ENCODE results near the gene TCIRG1.

The TCIRG1 gene

DNA sequence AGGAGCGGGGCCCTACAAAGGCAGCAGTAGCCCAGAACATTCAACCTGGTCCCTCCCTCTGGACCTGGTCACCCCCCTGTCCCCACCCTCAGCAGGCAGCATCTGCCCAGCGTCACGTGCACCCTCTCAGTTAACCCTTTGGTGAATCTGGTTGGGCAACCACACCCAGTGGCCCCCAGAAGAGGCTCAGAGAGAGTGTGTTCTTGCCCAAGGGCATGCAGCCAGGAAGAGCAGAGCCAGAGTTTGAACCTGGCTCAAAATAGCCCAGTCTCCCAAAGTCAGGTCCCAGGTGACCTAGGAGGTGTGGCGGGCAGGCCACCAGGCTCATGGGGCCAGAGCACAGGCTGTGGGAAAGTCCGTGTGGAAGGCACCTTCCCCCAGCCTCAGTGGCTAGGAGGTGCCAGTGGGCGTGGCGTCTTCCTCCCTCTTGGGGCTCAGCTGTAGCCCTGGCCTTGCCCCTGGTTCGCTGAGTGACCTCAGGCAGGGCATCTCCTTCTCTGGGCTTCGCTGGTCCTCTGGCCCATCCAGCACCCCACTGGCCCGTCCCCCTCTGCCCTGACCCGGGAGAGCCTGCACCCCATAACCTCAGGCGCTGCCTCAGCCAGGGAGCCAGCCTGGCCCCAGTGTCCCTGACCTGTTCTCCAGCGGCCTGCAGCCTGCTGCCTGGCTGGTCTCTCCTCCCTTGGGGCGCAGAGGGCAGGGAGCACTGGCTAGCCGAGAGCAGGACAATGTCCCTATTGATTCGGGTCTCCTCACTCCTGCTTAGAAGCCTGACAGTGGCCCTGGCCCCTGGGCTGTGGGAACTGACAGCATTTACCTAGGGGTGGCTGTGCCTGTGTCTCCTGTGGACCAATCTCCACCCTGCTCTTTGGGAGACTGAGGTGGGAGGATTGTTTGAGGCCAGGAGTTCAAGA is 21.7 kb upstream of the TCIRG1 start:
- DNase-seq (ENCODE audit: low read depth in 2 of 2) = no peak

DNA sequence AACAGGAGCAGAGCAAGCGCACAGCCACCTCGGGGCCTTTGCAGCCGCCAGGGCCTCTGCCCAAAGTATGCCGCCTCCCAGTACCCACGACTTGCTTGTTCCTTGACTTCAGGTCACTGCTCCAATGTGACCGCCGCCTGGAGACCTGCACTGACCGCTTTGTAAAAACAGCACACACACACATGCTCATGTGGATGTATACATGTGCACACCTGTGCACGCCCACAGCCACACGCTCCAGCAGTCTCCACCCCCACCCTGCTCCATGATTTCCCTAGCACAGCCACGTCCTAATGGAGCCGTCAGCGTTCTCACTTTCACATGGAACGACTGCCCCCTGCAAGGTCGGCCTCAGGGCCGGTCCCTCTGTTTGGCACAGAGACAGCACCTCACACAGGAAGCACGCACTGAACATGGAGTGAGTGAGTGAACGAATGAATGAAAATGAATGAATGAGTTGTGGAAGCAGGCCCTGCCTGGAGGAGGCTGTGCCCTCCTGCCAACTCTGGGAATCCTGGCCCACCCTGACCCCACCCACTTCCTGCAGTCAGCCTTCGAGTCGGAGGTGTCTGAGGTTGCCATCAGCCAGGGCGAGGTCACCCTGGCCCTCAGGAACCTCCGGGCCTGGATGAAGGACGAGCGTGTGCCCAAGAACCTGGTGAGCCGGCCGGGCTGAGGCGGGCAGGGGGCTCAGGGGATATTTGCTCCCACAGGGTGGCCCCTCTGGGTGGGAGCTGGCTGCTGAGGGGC is 20.7 kb upstream of the TCIRG1 start:
- DNase-seq (ENCODE audit: low read depth in 2 of 2) = no peak

DNA sequence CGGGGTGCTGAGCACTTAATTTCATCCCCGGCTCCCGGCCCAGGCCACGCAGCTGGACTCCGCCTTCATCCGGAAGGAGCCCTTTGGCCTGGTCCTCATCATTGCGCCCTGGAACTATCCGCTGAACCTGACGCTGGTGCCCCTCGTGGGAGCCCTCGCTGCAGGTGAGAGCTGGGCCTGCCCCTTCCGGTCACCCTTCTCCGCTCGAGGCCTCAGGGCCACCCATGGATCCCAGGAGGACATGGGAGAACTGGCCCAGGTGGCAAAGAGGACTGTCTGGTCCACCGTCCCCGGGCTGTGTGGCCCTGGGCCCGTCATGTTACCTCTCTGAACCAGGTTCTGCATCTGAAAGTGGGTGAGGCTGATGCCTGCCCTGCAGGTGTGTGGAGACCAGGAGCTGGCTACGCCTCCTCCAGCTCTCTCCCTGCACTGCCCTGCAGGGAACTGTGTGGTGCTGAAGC is 20.1 kb upstream of the TCIRG1 start:
- no peak for DNase-seq (ENCODE audit: low read depth in 2 of 2)

DNA sequence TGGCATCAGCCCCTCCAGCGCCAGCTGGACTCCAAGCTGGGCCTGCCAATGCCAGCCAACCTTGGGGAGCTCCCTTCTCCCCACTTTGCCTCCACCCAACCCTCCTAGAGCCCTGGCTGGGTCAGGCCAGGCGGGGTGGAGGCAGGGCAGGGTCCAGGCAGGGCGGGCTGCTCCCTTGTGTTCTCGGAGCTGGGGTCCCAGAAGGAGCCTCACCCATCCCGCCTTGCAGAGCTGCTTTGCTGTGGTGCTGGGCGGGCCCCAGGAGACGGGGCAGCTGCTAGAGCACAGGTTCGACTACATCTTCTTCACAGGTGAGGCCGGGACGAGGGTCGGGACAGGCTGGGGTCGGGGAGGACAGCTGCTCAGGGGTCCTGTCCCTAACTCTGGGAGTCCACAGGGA is 19.3 kb upstream of the TCIRG1 start:
- no peak for DNase-seq (ENCODE audit: low read depth in 2 of 2)

DNA sequence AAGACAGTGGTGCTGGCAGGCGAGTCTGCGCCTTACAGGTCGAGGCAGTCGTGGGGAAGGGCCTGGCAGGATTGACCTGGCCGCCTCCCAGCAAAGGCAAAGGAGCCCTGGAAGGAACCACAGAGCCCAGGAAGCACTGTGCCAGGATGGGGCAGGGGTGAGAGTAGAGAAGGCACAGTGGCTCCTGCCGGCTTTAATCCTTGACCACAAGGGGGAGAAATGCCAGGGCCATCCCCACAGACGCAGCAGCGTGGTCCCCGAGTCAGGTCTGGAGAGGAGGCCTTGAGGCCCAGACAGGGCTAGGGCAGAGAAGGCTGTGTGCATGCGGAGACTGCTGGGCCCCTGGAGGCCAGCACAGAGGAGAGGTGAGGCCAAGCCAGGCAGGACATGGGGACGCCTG is 18.2 kb upstream of the TCIRG1 start:
- no peak for DNase-seq (ENCODE audit: low read depth in 2 of 2)

DNA sequence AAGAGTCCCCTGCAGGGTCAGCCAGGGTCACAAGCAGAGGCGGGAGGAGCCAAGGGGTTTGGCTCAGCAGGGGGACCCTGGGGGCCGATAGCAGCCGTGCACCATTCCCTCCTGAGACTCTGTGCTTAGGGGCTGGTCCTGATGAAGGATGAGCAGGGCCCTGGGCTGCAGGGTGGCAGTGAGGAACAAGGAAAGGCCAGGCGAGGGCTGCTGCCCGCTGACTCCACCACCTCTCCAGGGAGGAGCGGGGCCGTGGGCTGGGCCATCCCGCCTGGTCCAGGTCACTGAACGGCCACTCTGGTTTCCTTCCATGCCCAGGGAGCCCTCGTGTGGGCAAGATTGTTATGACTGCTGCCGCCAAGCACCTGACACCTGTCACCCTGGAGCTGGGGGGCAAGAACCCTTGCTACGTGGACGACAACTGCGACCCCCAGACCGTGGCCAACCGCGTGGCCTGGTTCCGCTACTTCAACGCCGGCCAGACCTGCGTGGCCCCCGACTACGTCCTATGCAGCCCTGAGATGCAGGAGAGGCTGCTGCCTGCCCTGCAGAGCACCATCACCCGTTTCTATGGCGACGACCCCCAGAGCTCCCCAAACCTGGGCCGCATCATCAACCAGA is 17.5 kb upstream of the TCIRG1 start:
- no peak for DNase-seq (ENCODE audit: low read depth in 2 of 2)

DNA sequence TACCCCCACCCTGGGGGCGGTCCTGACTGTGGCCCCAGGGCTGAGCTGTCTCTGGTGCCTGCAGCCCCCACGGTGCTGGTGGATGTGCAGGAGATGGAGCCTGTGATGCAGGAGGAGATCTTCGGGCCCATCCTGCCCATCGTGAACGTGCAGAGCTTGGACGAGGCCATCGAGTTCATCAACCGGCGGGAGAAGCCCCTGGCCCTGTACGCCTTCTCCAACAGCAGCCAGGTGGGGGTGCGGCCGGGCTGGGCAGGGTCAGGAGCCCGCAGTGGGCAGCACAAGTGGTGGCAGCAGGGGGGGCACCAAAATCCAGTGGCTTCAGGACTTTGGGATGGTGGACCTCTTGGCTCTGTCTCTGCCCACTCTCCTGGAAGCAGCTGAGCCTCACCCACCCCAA is 16.3 kb upstream of the TCIRG1 start:
- no peak for DNase-seq (ENCODE audit: low read depth in 2 of 2)

DNA sequence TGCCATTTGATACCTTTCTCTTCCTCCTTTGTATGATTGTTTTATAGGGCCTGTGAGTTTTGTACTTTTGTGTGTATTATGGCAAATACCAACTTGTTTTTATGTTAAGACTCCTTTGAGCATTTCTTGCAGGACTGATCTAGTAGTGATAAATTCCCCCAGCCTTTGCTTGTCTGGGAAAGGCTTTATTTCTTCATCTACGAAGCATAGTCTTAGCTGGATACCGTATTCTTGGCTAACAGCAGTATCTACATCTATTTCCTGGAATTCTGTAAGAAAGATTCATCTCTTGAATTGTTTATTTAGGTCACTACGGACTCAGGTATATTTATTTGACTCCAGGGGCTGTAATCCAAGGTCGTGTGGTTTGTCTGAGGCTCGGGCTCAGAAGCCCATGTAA is 14.3 kb upstream of the TCIRG1 start:
- no peak for DNase-seq (ENCODE audit: low read depth in 2 of 2)

DNA sequence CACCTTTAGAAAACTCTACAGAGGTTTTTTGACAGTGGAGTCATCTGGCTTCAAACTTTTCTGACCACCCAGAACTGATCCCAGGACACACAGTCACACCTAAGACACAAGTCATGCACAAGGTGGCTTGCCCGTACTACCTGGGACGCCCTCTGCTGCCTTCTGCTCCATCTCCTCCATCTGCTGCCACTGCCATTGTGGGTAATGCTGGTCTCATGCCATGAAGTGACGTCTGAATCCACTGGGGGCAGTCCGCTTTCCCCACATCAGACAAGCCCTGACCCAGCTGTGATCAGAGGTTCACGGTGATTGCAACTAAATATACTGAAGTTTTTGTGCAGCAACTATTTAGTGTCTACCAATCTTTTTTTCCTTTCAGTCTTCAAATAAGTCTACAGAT is 13.8 kb upstream of the TCIRG1 start:
- DNase-seq (ENCODE audit: low read depth in 2 of 2) = no peak

DNA sequence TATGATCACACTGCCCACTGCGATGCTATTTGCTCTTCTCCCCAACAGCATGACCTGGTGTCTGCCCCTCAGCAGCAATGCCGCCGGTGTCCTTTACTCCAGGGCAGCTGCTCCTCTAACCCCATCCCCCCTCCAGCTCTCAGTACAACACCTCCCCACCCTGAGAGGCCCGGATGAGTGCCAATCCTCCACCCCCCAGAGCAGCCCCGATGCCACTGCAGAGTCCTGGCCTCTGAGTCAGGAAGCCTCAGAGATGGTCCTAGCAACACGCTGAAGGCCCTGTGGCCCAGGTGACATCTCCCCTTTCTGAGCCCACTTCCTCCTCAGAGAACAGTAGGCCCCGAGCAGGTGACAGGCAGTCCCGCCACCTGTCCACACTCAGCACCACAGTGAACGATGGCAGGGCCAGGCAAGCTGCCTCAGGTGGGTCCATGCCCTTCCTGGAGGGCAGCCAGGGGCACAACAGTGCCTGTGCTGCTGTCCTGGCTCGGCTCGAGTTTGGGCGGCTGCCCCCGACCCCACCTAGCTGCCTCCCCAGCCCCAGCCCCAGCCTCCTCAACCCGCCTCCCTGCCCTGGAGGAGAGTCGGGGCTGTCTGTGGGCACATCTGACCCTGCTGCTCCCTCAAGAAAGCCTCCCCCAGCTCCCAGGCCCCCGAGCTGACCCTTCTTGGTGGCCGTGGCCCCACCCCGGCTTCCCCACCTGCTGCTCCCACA is 12.3 kb upstream of the TCIRG1 start:
- no peak for DNase-seq (ENCODE audit: low read depth in 2 of 2)

DNA sequence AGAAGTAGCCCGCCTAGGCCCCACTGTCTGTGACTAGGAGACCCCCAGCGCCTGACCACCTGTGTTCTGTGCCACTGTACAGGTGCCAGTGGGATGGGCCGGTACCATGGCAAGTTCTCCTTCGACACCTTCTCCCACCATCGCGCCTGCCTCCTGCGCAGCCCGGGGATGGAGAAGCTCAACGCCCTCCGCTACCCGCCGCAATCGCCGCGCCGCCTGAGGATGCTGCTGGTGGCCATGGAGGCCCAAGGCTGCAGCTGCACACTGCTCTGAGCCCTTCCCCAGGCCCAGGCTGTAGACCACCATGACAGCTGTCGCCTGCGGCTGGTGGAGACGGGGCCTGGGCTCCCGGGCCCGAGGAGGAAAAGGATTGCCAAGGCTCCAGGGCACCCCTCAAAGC is 11.2 kb upstream of the TCIRG1 start:
- no peak for DNase-seq (ENCODE audit: low read depth in 2 of 2)

DNA sequence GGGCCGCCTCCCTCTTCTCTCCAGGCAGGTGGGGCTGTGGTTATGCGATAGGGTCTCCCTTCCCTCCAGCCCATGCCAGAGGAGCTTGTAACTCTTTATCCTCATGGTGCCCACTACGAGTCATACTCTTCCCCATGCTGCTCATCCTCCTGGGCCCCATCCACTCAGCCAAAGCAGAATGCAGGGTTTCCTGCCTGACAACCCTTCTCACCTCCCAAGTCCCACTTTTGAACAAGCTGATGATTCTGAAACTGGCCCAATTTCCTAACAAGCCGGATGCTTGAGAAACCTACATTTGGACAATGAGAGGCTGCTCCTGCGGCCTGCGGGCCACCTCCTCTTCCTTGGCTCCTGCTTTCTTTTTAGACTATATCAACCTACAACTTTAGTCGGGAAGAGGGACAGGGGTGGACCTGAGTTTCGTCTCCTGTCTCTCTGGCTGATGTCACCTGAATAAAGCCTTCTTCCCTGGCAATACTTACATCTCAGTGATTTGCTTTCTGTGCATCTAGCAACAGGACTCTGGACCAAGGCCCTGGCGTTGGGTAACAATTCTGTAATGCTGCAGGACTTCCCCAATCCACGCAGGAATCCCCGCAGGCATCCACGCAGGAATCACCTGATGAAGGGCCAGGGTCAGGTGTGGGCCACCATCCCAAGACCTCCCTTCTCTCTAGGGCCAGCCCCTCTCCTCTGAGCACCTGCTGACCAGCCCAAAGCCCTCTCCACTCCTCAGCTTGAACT is 9.9 kb upstream of the TCIRG1 start:
- no peak for DNase-seq (ENCODE audit: low read depth in 2 of 2)

DNA sequence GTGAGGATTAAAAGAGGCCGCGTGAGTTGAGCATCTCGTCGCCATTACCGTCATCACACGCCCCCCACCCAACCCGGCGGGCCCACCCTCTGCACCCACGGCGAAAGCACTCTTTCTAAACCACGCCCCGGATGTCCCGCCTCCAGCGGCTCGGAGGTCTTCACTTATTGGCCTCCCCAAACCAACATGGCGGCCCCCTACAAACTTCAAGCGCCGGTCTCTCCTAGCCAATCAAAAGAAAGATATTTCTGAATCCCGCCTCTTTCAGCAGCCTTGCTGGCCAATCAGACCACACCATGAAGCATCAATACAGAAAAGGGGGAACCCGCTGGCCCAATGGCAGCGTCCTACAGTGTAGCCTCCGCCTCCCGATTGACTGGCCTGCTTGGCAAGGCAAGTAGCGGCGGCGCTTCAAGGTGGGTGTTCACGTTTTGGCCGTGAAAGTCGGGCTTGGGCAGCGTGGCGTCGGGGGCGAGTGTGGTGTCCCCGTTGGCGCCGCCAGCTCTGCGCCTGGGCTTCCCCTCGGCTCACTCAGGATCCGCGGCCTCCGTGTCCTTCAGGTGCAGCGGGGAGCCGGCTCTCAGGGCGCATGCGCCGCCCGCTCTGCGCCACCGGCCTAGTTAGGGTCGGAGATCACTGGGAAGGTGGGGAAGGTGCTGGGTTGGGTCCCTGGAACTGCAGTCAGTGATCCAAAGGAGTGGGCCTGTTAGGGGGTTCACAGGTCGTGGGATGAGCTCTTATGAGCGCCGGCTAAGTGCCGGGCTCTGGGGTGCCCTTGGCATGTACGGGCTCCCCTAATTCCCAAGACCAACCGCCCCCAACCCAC is 8.3 kb upstream of the TCIRG1 start, which contains the start of gene NDUFS8:
NDUFS8 (plus strand) TSS at position 364 of the 826 bp plus-strand sequence. CDS start 1,471 bp downstream, outside the sequence.
- DNase-seq (ENCODE audit: low read depth in 2 of 2) = peak; percentile 98

DNA sequence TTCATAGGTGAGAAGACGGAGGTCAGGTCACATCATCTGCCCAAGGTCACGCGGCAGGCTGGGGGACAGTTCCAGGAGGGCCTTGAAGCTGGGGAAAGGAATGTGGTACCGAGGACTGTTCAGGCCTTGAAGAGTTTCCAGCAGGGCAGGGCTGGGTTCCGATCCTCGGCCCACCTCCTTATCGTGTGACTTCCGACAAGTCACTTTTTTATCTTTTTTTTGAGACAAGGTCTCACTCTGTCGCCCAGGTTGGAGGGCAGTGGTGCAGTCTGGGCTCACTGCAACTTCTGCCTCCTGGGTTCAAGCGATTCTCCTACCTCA is 7.7 kb upstream of the TCIRG1 start:
- no peak for DNase-seq (ENCODE audit: low read depth in 2 of 2)

DNA sequence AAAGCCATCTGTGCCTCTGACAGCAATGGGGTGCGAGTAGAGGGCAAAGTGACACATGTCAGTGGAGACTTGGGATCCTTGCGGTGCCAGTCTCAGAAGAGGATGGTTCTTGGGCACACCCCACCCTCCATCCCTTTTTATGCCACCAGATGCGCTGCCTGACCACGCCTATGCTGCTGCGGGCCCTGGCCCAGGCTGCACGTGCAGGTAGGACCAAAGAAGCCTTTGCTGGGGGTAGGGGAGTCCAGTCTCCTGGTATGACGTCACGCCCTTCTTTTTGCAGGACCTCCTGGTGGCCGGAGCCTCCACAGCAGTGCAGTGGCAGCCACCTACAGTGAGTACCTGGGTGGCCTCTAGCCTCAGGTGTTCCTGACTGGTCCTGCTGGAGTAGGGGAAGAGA is 6.8 kb upstream of the TCIRG1 start:
- DNase-seq (ENCODE audit: low read depth in 2 of 2) = no peak

DNA sequence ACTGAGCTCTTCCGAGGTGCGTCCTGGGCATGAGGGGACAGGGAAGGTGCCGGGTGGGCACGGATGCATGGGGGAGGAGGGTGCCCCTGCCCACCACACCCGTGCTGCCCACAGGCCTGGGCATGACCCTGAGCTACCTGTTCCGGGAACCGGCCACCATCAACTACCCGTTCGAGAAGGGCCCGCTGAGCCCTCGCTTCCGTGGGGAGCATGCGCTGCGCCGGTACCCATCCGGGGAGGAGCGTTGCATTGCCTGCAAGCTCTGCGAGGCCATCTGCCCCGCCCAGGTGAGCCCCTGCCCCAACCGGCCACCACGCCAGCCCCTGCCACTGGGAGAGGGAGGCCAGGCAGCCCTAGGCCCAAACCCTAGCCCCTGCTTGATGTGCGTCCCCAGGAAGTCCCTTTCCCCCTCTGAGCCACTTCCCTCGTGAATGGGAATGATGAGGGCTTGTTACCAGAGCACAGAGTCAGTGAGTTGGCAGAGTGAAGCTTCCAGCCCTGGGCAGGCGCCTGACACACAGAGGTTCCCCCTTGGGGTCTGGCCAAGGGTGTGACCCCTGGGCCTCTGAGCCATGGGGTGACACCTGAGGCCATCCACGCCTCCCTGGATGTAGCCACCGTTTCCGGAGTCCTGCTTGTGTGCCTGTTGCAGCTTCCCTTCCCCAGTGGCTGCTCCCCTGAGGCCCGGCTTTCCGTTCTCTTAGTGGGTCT is 5.7 kb upstream of the TCIRG1 start:
- no peak for DNase-seq (ENCODE audit: low read depth in 2 of 2)

DNA sequence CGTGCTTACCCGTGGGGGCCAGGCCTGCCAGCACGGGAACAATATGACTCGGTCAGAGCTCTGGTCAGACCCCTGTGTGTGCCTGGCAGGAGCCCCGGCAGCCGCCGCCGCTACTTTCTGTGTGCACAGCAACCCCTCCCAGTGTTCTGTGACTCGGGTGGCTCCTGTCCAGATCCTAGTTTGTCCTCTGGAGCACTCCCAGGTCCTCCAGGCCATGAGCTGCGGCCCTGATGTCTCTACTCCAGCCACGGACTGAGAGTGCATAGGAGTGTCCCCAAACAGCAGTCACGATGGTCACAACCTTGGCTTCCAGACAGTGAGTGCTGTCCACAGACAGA is 5.1 kb upstream of the TCIRG1 start:
- no peak for DNase-seq (ENCODE audit: low read depth in 2 of 2)

DNA sequence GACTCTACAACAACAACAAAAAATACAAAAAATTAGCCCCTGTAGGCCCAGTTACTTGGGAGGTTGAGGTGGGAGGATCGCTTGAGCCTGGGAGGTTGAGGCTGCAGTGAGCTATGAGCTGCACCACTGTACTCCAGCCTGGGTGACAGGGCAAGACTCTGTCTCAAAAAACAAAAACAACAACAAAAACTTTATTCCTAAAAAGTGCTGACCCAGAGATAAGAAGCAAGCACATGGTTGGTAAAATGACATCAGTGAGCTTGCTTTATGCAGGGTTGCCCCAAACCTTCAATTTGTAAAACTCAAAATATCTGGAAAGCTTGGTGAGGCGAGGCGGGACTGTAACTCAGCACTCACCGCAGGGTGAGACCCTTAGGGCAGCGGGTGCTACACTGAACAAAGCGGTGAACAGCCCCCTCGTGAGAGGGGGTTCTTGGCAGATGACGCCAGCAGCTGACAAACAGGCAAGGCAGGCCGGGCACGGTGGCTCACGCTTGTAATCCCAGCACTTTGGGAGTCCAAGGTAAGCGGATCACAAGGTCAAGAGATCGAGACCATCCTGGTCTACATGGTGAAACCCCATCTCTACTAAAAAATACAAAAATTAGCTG is 3.5 kb upstream of the TCIRG1 start:
- no peak for DNase-seq (ENCODE audit: low read depth in 2 of 2)

DNA sequence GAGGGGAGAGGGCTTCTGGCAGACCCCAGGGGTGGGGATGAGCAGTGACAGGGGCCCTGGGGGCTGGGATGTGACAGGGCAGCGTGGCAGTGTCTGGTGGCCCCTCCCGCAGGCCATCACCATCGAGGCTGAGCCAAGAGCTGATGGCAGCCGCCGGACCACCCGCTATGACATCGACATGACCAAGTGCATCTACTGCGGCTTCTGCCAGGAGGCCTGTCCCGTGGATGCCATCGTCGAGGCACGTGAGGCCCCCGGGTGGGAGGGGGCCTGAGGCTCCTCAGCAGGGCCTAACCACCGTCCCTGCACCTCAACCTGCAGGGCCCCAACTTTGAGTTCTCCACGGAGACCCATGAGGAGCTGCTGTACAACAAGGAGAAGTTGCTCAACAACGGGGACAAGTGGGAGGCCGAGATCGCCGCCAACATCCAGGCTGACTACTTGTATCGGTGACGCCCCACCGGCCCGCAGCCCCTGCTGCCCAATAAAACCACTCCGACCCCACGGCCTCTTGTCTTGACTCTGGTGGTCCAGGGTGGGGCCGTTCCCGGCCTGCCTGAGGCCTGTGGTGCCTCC is 2.6 kb upstream of the TCIRG1 start:
- DNase-seq (ENCODE audit: low read depth in 2 of 2) = no peak
